H4 (cell line): ENCODE data around the gene TP53I3. TPM values are rescaled to one million over a fixed set of nuclear protein-coding genes. Genes with fewer than 3 reads are reported as not detected.
"Not testable (repeated sequence)": the region's sequence is repeated elsewhere in the genome, so short reads cannot be mapped to it uniquely, and the experiment has no call there.

Experiments
- DNase-seq: peaks from one replicate; pipeline ENCODE4 v3.0.0-alpha.2; 2015; ENCODE audit warnings: low spot score
- total RNA-seq: library from RNA; depleted of rRNA; stranded (reverse); fragments of >200 nt; shearing (Covaris generic); gene quantifications from 2 replicates; pipeline ENCODE4 v1.2.3, GENCODE V29; 2014

Gene TP53I3
- total RNA-seq, 1 experiment from 2014 or later, result 5.1 TPM

- DNase-seq, result not testable (repeated sequence)
Observed at GRCh38 chr2:24100732-24101131, 16.1 kb upstream of the TP53I3 start.

- not testable (repeated sequence) for DNase-seq
Observed at GRCh38 chr2:24095171-24095677, 10.6 kb upstream of the TP53I3 start.

GRCh38 chr2:24093270-24093669 lies 8.6 kb upstream of the TP53I3 start:
- not testable (repeated sequence) for DNase-seq

- no peak for DNase-seq
Observed at GRCh38 chr2:24088821-24089359, 4.3 kb upstream of the TP53I3 start.

- DNase-seq, result no peak
Observed at GRCh38 chr2:24087032-24087431, 2.4 kb upstream of the TP53I3 start.

- no peak for DNase-seq
Observed at GRCh38 chr2:24086241-24086640, 1.6 kb upstream of the TP53I3 start.

- no peak for DNase-seq
Observed at GRCh38 chr2:24085200-24085489, 511 bp upstream of the TP53I3 start.

- peak; percentile 8 for DNase-seq
Observed at GRCh38 chr2:24083567-24084385, 858 bp downstream of the TP53I3 start.

GRCh38 chr2:24082787-24083566 lies 1.7 kb downstream of the TP53I3 start:
- no peak for DNase-seq

- no peak for DNase-seq
Observed at GRCh38 chr2:24080701-24081100, 3.9 kb downstream of the TP53I3 start.

GRCh38 chr2:24077879-24078278 lies 6.8 kb downstream of the TP53I3 start:
- DNase-seq, result no peak

GRCh38 chr2:24077535-24077877 lies 7.1 kb downstream of the TP53I3 start:
- DNase-seq, result no peak

- no peak for DNase-seq
Observed at GRCh38 chr2:24076849-24077534, 7.6 kb downstream of the TP53I3 start.

GRCh38 chr2:24075915-24076848 lies 8.5 kb downstream of the TP53I3 start, which contains the start of gene SF3B6:
Gene SF3B6 (minus strand): TSS chr2:24076326. CDS start chr2:24076229, 97 bp downstream.
- peak; percentile 96 for DNase-seq

- DNase-seq, result no peak
Observed at GRCh38 chr2:24075259-24075658, 9.4 kb downstream of the TP53I3 start.

GRCh38 chr2:24073816-24074215 lies 10.8 kb downstream of the TP53I3 start:
- no peak for DNase-seq

GRCh38 chr2:24072259-24072658 lies 12.4 kb downstream of the TP53I3 start:
- no peak for DNase-seq

- DNase-seq, result no peak
Observed at GRCh38 chr2:24065341-24065740, 19.3 kb downstream of the TP53I3 start.

- DNase-seq, result no peak
Observed at GRCh38 chr2:24058564-24059271, 25.9 kb downstream of the TP53I3 start.

- no peak for DNase-seq
Observed at GRCh38 chr2:24055750-24056149, 28.9 kb downstream of the TP53I3 start.
